MM.1S (cell line): ENCODE data around the gene MDH1B.
A peak's percentile ranks its signal among the peaks of the same experiment; 100 is the strongest.
"Not testable (repeated sequence)": the region's sequence is repeated elsewhere in the genome, so short reads cannot be mapped to it uniquely, and the experiment has no call there.

Experiments
- DNase-seq: peaks from one replicate; pipeline ENCODE4 v3.0.0-alpha.2; 2015
- H2AFZ ChIP-seq: fragments of 300-600 bp; sonication (generic); 2 replicates; pipeline ENCODE4 v1.6.0; 2016; ENCODE audit warnings: antibody characterized with exemption, low read length
- H3F3A ChIP-seq: fragments of 300-600 bp; sonication (generic); 2 replicates; pipeline ENCODE4 v1.6.1; 2016; ENCODE audit warnings: mild to moderate bottlenecking, antibody characterized with exemption, low read length, moderate library complexity, mixed read lengths; ENCODE audit not compliant: insufficient read depth
- H3K27ac ChIP-seq: fragments of 300-600 bp; sonication (generic); 2 replicates; pipeline ENCODE4 v1.5.1; 2016; ENCODE audit warnings: mild to moderate bottlenecking, low read length
- H3K27me3 ChIP-seq: fragments of 300-600 bp; sonication (generic); replicated peaks from 2 replicates; pipeline ENCODE4 v1.6.0; 2016; ENCODE audit warnings: low read length; ENCODE audit not compliant: insufficient read depth
- H3K36me3 ChIP-seq: fragments of 300-600 bp; sonication (generic); replicated peaks from 2 replicates; pipeline ENCODE4 v1.6.1; 2016; ENCODE audit warnings: mild to moderate bottlenecking, low read length, mixed read lengths; ENCODE audit not compliant: insufficient read depth
- H3K4me1 ChIP-seq: fragments of 300-600 bp; sonication (generic); 2 replicates; pipeline ENCODE4 v1.6.1; 2016; ENCODE audit warnings: low read length, mixed read lengths
- H3K4me2 ChIP-seq: fragments of 300-600 bp; sonication (generic); 2 replicates; pipeline ENCODE4 v1.6.0; 2016; ENCODE audit warnings: low read depth, low read length
- H3K4me3 ChIP-seq: fragments of 300-600 bp; sonication (generic); 2 replicates; pipeline ENCODE4 v1.5.1; 2016; ENCODE audit warnings: low read length, mixed read lengths
- H3K79me2 ChIP-seq: fragments of 300-600 bp; sonication (generic); 2 replicates; pipeline ENCODE4 v1.6.1; 2016; ENCODE audit warnings: mixed run types, low read length, mixed read lengths
- H3K9ac ChIP-seq: fragments of 300-600 bp; sonication (generic); 2 replicates; pipeline ENCODE4 v1.6.1; 2016; ENCODE audit warnings: low read length, mixed read lengths
- H3K9me2 ChIP-seq: fragments of 300-600 bp; sonication (generic); replicated peaks from 2 replicates; pipeline ENCODE4 v1.6.1; 2016; ENCODE audit warnings: mild to moderate bottlenecking, low read length, mixed read lengths; ENCODE audit not compliant: insufficient read depth
- H3K9me3 ChIP-seq: fragments of 300-600 bp; sonication (generic); replicated peaks from 2 replicates; pipeline ENCODE4 v1.6.1; 2016; ENCODE audit warnings: mild to moderate bottlenecking, low read length, mixed read lengths; ENCODE audit not compliant: insufficient read depth
- H4K20me1 ChIP-seq: fragments of 300-600 bp; sonication (generic); 2 replicates; pipeline ENCODE4 v1.6.1; 2016; ENCODE audit warnings: mild to moderate bottlenecking, low read length, moderate library complexity, mixed read lengths; ENCODE audit not compliant: insufficient read depth
- EZH2 ChIP-seq: fragments of 300-600 bp; sonication (generic); optimal IDR thresholded peaks from 2 replicates; pipeline ENCODE3; 2017; ENCODE audit warnings: low read depth, mild to moderate bottlenecking, antibody characterized with exemption, low read length, mixed read lengths
- EZH2phosphoT487 ChIP-seq: fragments of 300-600 bp; sonication (generic); IDR thresholded peaks from 2 replicates; pipeline ENCODE4 v1.6.1; 2018; ENCODE audit warnings: antibody characterized with exemption, low read length
- TF ChIP-seq, protein P1 (sequence below): fragments of 300-600 bp; sonication (generic); IDR thresholded peaks from 2 replicates; pipeline ENCODE4 v1.5.1; 2016; ENCODE audit warnings: antibody characterized with exemption, low read length, mixed read lengths

MDH1B gene

DNA sequence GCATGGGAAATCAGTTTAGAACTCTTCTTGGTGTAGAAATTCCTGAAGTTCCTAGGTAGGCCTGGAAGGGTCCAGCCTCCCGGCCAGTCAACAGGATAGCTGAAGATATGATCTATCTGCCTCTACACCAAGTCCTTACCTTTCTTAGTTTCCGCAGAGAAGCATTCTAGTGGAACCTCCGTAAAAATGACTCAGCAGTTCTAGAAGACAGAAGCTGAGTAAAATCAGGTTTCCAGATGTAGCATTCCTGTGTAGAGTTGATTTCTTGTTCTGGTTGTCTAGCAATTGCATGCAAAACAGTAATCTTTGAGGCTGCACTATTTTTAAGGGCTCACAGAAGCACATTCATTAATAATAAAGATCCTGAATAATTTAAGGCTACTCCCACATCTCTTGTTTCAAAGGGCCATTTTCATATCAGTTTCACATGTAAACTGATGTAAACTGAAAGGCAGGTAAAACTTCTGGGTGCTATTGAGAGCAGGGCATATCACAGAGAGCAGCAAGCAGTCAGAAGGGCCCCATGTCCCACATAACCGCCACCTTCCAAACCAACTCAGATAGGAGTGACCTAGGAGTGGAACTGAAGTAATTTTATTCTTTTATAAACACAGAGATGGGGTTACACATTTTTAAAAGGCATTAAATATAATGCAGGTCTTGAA, 43.7 kb downstream of the MDH1B start:
- Histone ChIP-seq H3K27me3 (no peaks in the 10 kb centered on the region), H3K9ac (no peak overlapping the region), H4K20me1 (no peaks in the 10 kb centered on the region), H3F3A (no peaks in the 10 kb centered on the region), H3K36me3 (no peaks in the 10 kb centered on the region), H3K9me3 (no peaks in the 10 kb centered on the region), H3K79me2 (no peaks in the 10 kb centered on the region), H3K4me1 (0 out of 2 replicates have a peak, but pooled peaks cover 3% of the 10 kb centered on the region), H3K9me2 (no peaks in the 10 kb centered on the region), H3K4me3 (no peak overlapping the region), H2AFZ (no peak overlapping the region), H3K27ac (no peak overlapping the region), H3K4me2 (no peak overlapping the region)
- TF ChIP-seq EZH2phosphoT487 (no peak), EZH2 (no peak)
- TF ChIP-seq, protein P1, sequence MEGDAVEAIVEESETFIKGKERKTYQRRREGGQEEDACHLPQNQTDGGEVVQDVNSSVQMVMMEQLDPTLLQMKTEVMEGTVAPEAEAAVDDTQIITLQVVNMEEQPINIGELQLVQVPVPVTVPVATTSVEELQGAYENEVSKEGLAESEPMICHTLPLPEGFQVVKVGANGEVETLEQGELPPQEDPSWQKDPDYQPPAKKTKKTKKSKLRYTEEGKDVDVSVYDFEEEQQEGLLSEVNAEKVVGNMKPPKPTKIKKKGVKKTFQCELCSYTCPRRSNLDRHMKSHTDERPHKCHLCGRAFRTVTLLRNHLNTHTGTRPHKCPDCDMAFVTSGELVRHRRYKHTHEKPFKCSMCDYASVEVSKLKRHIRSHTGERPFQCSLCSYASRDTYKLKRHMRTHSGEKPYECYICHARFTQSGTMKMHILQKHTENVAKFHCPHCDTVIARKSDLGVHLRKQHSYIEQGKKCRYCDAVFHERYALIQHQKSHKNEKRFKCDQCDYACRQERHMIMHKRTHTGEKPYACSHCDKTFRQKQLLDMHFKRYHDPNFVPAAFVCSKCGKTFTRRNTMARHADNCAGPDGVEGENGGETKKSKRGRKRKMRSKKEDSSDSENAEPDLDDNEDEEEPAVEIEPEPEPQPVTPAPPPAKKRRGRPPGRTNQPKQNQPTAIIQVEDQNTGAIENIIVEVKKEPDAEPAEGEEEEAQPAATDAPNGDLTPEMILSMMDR = no peak
- DNase-seq = no peak

DNA sequence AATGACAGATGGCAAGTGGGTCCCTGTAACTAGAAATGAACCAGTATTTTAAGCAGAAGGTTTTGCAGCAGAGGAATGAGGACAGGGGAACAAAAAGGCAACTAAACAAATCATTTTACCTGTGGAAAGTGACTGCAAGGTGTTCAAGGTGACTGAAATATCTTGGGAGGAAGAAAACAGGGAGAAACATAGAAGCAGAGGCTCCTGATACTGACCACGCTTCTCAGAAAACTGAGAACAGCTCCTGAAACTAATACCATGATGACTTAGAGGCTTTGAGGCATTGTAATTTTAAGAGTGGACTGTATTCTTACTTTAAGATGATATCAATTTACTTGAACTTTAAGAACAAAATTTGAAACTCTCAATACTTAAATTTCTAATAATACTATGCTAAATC, 46.8 kb downstream of the MDH1B start, which contains the start of gene DYTN:
Gene DYTN, minus strand, starts transcription at position 101 of the 400 bp plus-strand sequence. CDS start 117 bp downstream, outside the sequence.
- Histone ChIP-seq H3F3A (no peaks in the 10 kb centered on the region; the same call in 1 of the 2 replicates), H4K20me1 (no peaks in the 10 kb centered on the region), H3K9ac (no peak within 1 kb of the TSS), H3K4me3 (no peak within 1 kb of the TSS), H3K4me1 (peaks cover 3% of the 10 kb centered on the region; the same call in 1 of the 2 replicates), H3K27me3 (no peaks in the 10 kb centered on the region), H3K9me3 (no peaks in the 10 kb centered on the region), H3K79me2 (no peaks in the 10 kb centered on the region), H3K36me3 (no peaks in the 10 kb centered on the region), H3K27ac (no peak within 1 kb of the TSS), H3K4me2 (peak within 1 kb of the TSS; percentile 1; the same call in 1 of the 2 replicates), H2AFZ (no peak within 1 kb of the TSS), H3K9me2 (no peaks in the 10 kb centered on the region)
- no peak for TF ChIP-seq EZH2phosphoT487
- TF ChIP-seq, protein P1 = no peak
- TF ChIP-seq EZH2 = no peak
- DNase-seq = no peak

DNA sequence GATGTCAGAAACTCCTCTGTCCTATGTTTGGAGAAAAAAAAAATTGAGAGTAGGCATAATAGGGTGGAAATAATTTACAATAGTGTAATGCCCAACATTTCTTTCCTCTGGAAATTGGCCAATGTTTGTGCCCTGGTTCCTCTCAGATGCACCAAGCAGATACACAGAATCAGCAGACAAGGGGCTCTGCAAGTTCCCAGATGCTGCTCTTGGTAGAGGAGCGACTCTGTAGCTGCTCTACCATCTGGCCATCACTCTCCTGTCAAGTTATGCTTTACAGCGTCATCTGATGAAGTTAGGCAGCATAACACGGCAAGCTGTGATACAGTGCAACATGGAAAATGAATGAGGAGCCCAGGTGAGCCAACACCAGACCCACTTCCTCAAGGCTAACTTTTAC, 48.5 kb downstream of the MDH1B start:
- DNase-seq = no peak

DNA sequence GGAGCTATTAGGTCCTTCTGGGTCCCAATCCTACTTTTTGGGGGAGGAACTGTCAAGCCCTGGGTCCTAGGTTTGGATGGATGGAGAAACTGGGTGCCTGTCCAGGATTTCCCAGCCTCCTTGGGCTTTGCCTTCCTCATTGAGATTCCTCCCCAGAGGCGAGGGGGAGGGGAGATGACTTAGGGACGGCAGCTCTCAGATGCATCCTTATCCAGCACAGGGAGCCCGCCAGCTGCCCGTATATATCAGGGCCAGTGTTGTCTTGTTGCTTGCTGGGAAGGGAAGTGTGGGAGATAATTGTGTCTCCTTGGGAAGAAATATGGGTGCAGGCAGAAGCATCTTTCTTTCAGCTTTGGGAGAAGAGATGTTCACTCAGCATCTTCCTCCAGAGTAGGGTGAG, 49.9 kb downstream of the MDH1B start:
- H3K4me3 ChIP-seq, H3K9me2 ChIP-seq, H4K20me1 ChIP-seq, H2AFZ ChIP-seq, H3K9ac ChIP-seq, H3K27ac ChIP-seq, H3F3A ChIP-seq, H3K9me3 ChIP-seq, H3K36me3 ChIP-seq, H3K27me3 ChIP-seq, DNase-seq, H3K4me1 ChIP-seq, H3K4me2 ChIP-seq, H3K79me2 ChIP-seq: not testable (repeated sequence)

More for the DNA sequence above, 48.5 kb downstream of the MDH1B start:
- Histone ChIP-seq H3K79me2 (no peaks in the 10 kb centered on the region), H3K27ac (no peak overlapping the region), H4K20me1 (no peaks in the 10 kb centered on the region), H3K9me3 (no peaks in the 10 kb centered on the region), H2AFZ (no peak overlapping the region), H3K27me3 (no peaks in the 10 kb centered on the region), H3F3A (no peaks in the 10 kb centered on the region; the same call in 1 of the 2 replicates), H3K36me3 (no peaks in the 10 kb centered on the region), H3K4me1 (peaks cover 3% of the 10 kb centered on the region; the same call in 1 of the 2 replicates), H3K4me3 (no peak overlapping the region), H3K4me2 (no peak overlapping the region), H3K9me2 (no peaks in the 10 kb centered on the region), H3K9ac (no peak overlapping the region)
- TF ChIP-seq, protein P1 = no peak
- TF ChIP-seq EZH2 (no peak), EZH2phosphoT487 (no peak)
